ENCODE data around the gene A2M. TPM values are rescaled to one million over a fixed set of nuclear protein-coding genes. Genes with fewer than 3 reads are reported as not detected.

A2M gene
- total and polyA plus RNA-seq, 2 experiments from 2014 or later = 0.92 TPM; not detected in 1

DNA sequence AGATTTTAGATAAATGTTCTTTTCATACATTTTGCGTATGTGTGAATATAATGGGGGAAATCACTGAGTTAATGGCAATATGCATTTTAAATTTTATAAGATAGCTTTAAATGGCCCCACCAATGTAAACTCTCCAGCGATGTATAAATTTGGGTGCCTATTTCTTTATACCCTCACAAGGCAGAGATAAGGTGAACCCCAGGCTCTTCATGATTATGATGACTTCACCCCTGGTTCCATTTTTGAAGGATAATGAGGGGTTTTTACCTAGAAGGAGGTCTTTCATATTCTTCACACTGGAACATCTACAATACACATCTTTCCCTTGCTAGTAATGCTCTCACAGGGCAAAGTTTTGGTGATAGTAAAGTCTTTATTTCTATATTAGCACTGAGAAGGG lies 91.2 kb downstream of the A2M start (continued):
- TF ChIP-seq EZH2phosphoT487 (IDR thresholded peaks at IDR 0.05; ENCODE audit: unreplicated experiment) (no peak), EZH2 (IDR thresholded peaks at IDR 0.05; ENCODE audit: low read depth, unreplicated experiment) (no peak), POLR2AphosphoS5 (IDR thresholded peaks at IDR 0.05; ENCODE audit: low read depth) (no peak), JUNB (IDR thresholded peaks at IDR 0.05; ENCODE audit: unreplicated experiment) (no peak), STAT1 (IDR thresholded peaks at IDR 0.05; ENCODE audit: unreplicated experiment) (no peak), ZNF331 (CRISPR knock-in tag; IDR thresholded peaks at IDR 0.05; ENCODE audit: low read depth) (no peak), ZNF114 (CRISPR knock-in tag; IDR thresholded peaks at IDR 0.05) (no peak), CREB1 (CRISPR knock-in tag; IDR thresholded peaks at IDR 0.05; ENCODE audit: low read depth) (no peak), NANOG (IDR thresholded peaks at IDR 0.05; ENCODE audit: borderline replicate concordance) (no peak)
- TF ChIP-seq, protein P1, sequence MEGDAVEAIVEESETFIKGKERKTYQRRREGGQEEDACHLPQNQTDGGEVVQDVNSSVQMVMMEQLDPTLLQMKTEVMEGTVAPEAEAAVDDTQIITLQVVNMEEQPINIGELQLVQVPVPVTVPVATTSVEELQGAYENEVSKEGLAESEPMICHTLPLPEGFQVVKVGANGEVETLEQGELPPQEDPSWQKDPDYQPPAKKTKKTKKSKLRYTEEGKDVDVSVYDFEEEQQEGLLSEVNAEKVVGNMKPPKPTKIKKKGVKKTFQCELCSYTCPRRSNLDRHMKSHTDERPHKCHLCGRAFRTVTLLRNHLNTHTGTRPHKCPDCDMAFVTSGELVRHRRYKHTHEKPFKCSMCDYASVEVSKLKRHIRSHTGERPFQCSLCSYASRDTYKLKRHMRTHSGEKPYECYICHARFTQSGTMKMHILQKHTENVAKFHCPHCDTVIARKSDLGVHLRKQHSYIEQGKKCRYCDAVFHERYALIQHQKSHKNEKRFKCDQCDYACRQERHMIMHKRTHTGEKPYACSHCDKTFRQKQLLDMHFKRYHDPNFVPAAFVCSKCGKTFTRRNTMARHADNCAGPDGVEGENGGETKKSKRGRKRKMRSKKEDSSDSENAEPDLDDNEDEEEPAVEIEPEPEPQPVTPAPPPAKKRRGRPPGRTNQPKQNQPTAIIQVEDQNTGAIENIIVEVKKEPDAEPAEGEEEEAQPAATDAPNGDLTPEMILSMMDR (conservative IDR thresholded peaks at IDR 0.05; ENCODE audit: low read depth in 2 of 2) = no peak

DNA sequence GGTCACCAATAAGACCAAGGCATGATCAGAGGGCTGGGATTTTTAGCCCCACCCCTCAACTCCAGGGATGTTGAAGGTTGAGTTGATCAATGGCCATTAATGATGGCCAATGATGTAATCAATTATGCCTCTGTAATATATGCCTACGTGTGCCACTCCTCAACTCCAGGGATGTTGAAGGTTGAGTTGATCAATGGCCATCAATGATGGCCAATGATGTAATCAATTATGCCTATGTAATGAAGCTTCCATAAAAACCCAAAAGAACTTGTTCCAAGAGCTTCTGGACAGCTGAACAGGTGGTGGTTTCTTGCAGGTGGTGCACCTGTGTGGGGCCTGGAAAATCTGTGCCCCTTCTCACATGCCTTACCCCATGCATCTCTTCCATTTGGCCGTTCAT lies 93.1 kb downstream of the A2M start:
- no peaks in the 10 kb centered on the region for H3K79me2 ChIP-seq (replicated peaks; ENCODE audit: insufficient read depth)
- H3K9me2 ChIP-seq (ENCODE audit: insufficient read depth) = no peaks in the 10 kb centered on the region
- no peaks in the 10 kb centered on the region for H3F3A ChIP-seq (replicated peaks; ENCODE audit: low read depth)
- no peak overlapping the region for H3K27ac ChIP-seq (ENCODE audit: low read depth)
- H3K4me3 Mint-ChIP-seq = no peak overlapping the region
- no peak overlapping the region for H3K27ac Mint-ChIP-seq
- no peaks in the 10 kb centered on the region for H3K4me1 Mint-ChIP-seq
- H3K4me3 ChIP-seq = no peak overlapping the region
- no peaks in the 10 kb centered on the region for H3K27me3 ChIP-seq (ENCODE audit: insufficient read depth)
- H3K27me3 Mint-ChIP-seq (ENCODE audit: insufficient read depth, low read depth, poor library complexity) = no peaks in the 10 kb centered on the region
- no peaks in the 10 kb centered on the region for H3K4me1 ChIP-seq (ENCODE audit: insufficient read depth)
- H3K36me3 Mint-ChIP-seq (ENCODE audit: low read depth) = no peaks in the 10 kb centered on the region
- peaks cover 6% of the 10 kb centered on the region; the same call in 1 of the 3 replicates for H3K9me3 Mint-ChIP-seq
- no peak overlapping the region for H3K4me2 ChIP-seq
- ATAC-seq (no peak), DNase-seq (ENCODE audit: low spot score) (no peak)
- H2AFZ ChIP-seq = no peak overlapping the region
- no peaks in the 10 kb centered on the region for H4K20me1 ChIP-seq (replicated peaks; ENCODE audit: insufficient read depth)
- H3K36me3 ChIP-seq (ENCODE audit: insufficient read depth) = no peaks in the 10 kb centered on the region
- TF ChIP-seq POLR2AphosphoS5 (IDR thresholded peaks at IDR 0.05; ENCODE audit: low read depth) (no peak), CREB1 (CRISPR knock-in tag; IDR thresholded peaks at IDR 0.05; ENCODE audit: low read depth) (no peak), EZH2 (IDR thresholded peaks at IDR 0.05; ENCODE audit: low read depth, unreplicated experiment) (no peak), EZH2phosphoT487 (IDR thresholded peaks at IDR 0.05; ENCODE audit: unreplicated experiment) (no peak)
- TF ChIP-seq, protein P2, sequence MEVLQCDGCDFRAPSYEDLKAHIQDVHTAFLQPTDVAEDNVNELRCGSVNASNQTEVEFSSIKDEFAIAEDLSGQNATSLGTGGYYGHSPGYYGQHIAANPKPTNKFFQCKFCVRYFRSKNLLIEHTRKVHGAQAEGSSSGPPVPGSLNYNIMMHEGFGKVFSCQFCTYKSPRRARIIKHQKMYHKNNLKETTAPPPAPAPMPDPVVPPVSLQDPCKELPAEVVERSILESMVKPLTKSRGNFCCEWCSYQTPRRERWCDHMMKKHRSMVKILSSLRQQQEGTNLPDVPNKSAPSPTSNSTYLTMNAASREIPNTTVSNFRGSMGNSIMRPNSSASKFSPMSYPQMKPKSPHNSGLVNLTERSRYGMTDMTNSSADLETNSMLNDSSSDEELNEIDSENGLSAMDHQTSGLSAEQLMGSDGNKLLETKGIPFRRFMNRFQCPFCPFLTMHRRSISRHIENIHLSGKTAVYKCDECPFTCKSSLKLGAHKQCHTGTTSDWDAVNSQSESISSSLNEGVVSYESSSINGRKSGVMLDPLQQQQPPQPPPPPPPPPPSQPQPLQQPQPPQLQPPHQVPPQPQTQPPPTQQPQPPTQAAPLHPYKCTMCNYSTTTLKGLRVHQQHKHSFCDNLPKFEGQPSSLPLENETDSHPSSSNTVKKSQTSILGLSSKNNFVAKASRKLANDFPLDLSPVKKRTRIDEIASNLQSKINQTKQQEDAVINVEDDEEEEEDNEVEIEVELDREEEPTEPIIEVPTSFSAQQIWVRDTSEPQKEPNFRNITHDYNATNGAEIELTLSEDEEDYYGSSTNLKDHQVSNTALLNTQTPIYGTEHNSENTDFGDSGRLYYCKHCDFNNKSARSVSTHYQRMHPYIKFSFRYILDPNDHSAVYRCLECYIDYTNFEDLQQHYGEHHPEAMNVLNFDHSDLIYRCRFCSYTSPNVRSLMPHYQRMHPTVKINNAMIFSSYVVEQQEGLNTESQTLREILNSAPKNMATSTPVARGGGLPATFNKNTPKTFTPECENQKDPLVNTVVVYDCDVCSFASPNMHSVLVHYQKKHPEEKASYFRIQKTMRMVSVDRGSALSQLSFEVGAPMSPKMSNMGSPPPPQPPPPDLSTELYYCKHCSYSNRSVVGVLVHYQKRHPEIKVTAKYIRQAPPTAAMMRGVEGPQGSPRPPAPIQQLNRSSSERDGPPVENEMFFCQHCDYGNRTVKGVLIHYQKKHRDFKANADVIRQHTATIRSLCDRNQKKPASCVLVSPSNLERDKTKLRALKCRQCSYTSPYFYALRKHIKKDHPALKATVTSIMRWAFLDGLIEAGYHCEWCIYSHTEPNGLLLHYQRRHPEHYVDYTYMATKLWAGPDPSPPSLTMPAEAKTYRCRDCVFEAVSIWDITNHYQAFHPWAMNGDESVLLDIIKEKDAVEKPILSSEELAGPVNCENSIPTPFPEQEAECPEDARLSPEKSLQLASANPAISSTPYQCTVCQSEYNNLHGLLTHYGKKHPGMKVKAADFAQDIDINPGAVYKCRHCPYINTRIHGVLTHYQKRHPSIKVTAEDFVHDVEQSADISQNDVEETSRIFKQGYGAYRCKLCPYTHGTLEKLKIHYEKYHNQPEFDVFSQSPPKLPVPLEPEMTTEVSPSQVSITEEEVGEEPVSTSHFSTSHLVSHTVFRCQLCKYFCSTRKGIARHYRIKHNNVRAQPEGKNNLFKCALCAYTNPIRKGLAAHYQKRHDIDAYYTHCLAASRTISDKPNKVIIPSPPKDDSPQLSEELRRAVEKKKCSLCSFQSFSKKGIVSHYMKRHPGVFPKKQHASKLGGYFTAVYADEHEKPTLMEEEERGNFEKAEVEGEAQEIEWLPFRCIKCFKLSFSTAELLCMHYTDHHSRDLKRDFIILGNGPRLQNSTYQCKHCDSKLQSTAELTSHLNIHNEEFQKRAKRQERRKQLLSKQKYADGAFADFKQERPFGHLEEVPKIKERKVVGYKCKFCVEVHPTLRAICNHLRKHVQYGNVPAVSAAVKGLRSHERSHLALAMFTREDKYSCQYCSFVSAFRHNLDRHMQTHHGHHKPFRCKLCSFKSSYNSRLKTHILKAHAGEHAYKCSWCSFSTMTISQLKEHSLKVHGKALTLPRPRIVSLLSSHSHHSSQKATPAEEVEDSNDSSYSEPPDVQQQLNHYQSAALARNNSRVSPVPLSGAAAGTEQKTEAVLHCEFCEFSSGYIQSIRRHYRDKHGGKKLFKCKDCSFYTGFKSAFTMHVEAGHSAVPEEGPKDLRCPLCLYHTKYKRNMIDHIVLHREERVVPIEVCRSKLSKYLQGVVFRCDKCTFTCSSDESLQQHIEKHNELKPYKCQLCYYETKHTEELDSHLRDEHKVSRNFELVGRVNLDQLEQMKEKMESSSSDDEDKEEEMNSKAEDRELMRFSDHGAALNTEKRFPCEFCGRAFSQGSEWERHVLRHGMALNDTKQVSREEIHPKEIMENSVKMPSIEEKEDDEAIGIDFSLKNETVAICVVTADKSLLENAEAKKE (CRISPR knock-in tag; IDR thresholded peaks at IDR 0.05) = no peak
- TF ChIP-seq, protein P3, sequence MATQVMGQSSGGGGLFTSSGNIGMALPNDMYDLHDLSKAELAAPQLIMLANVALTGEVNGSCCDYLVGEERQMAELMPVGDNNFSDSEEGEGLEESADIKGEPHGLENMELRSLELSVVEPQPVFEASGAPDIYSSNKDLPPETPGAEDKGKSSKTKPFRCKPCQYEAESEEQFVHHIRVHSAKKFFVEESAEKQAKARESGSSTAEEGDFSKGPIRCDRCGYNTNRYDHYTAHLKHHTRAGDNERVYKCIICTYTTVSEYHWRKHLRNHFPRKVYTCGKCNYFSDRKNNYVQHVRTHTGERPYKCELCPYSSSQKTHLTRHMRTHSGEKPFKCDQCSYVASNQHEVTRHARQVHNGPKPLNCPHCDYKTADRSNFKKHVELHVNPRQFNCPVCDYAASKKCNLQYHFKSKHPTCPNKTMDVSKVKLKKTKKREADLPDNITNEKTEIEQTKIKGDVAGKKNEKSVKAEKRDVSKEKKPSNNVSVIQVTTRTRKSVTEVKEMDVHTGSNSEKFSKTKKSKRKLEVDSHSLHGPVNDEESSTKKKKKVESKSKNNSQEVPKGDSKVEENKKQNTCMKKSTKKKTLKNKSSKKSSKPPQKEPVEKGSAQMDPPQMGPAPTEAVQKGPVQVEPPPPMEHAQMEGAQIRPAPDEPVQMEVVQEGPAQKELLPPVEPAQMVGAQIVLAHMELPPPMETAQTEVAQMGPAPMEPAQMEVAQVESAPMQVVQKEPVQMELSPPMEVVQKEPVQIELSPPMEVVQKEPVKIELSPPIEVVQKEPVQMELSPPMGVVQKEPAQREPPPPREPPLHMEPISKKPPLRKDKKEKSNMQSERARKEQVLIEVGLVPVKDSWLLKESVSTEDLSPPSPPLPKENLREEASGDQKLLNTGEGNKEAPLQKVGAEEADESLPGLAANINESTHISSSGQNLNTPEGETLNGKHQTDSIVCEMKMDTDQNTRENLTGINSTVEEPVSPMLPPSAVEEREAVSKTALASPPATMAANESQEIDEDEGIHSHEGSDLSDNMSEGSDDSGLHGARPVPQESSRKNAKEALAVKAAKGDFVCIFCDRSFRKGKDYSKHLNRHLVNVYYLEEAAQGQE (IDR thresholded peaks at IDR 0.05; ENCODE audit: unreplicated experiment) = no peak
- TF ChIP-seq, protein P4, sequence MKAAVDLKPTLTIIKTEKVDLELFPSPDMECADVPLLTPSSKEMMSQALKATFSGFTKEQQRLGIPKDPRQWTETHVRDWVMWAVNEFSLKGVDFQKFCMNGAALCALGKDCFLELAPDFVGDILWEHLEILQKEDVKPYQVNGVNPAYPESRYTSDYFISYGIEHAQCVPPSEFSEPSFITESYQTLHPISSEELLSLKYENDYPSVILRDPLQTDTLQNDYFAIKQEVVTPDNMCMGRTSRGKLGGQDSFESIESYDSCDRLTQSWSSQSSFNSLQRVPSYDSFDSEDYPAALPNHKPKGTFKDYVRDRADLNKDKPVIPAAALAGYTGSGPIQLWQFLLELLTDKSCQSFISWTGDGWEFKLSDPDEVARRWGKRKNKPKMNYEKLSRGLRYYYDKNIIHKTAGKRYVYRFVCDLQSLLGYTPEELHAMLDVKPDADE (IDR thresholded peaks at IDR 0.05) = no peak

All from GM23338 (cell line).